Amygdala (tissue), 56 donors: ENCODE data around the gene CHEK1.
A peak's percentile ranks its signal among the peaks of the same experiment; 100 is the strongest.

ENCODE experiments used
- DNase-seq, 56 donors: peaks; one replicate each; lab custom pipeline; 2025; lab: John Stamatoyannopoulos, UW

Gene CHEK1

GRCh38 chr11:125625630-125626287 is 796 bp downstream of the CHEK1 start:
- peak; percentile 33 to 92 (median 82) for DNase-seq

GRCh38 chr11:125626288-125626950 is 1.5 kb downstream of the CHEK1 start:
- peak in 6 of 56 donors; percentile 3 to 54 (median 32) for DNase-seq

GRCh38 chr11:125627236-125627910 is 2.4 kb downstream of the CHEK1 start:
- DNase-seq, result no peak

- DNase-seq, result no peak
Measured at GRCh38 chr11:125637840-125638239, 12.9 kb downstream of the CHEK1 start.

GRCh38 chr11:125638315-125638714 is 13.4 kb downstream of the CHEK1 start:
- no peak for DNase-seq

- no peak for DNase-seq
Measured at GRCh38 chr11:125645871-125646270, 20.9 kb downstream of the CHEK1 start.

GRCh38 chr11:125649465-125650166 is 24.7 kb downstream of the CHEK1 start:
- no peak for DNase-seq

GRCh38 chr11:125662689-125663088 is 37.7 kb downstream of the CHEK1 start:
- DNase-seq, result no peak

- DNase-seq, result no peak
Measured at GRCh38 chr11:125663910-125664309, 38.9 kb downstream of the CHEK1 start.

- DNase-seq, result no peak
Measured at GRCh38 chr11:125667151-125667550, 42.2 kb downstream of the CHEK1 start.

GRCh38 chr11:125670172-125670571 is 45.2 kb downstream of the CHEK1 start:
- no peak for DNase-seq

- DNase-seq, result no peak
Measured at GRCh38 chr11:125671561-125671960, 46.6 kb downstream of the CHEK1 start.

GRCh38 chr11:125674210-125674609 is 49.2 kb downstream of the CHEK1 start:
- no peak for DNase-seq

- DNase-seq, result no peak
Measured at GRCh38 chr11:125675196-125675595, 50.2 kb downstream of the CHEK1 start.

- DNase-seq, result no peak
Measured at GRCh38 chr11:125679397-125679796, 54.4 kb downstream of the CHEK1 start.

- no peak for DNase-seq
Measured at GRCh38 chr11:125679837-125680236, 54.9 kb downstream of the CHEK1 start.

- DNase-seq, result no peak
Measured at GRCh38 chr11:125680747-125681146, 55.8 kb downstream of the CHEK1 start, which contains the start of gene ACRV1. Gene ACRV1, minus strand, starts transcription at chr11:125680847. Its CDS starts 67 bp downstream, at chr11:125680780.

GRCh38 chr11:125685228-125685627 is 60.3 kb downstream of the CHEK1 start:
- no peak for DNase-seq

- no peak for DNase-seq
Measured at GRCh38 chr11:125688066-125688465, 63.1 kb downstream of the CHEK1 start.

- no peak for DNase-seq
Measured at GRCh38 chr11:125688632-125689031, 63.7 kb downstream of the CHEK1 start.

- no peak for DNase-seq
Measured at GRCh38 chr11:125689274-125689859, 64.4 kb downstream of the CHEK1 start.
